BJ (cell line): Measurements from ENCODE around the gene SPTBN4. TPM values are rescaled to one million over a fixed set of nuclear protein-coding genes. Genes with fewer than 3 reads are reported as not detected.

Experiments
- CTCF ChIA-PET: fragments of 350-600 bp; formaldehyde crosslinking; extraction: SDS; loops from one replicate; lab custom pipeline; 2021; ENCODE audit warnings: antibody characterized with exemption, inconsistent platforms; lab: Yijun Ruan, JAX
- POLR2A ChIA-PET: fragments of 300-600 bp; sonication (Branson Sonifier 250); formaldehyde crosslinking; extraction: SDS; loops from one replicate; lab custom pipeline; 2021; ENCODE audit warnings: antibody characterized with exemption; lab: Charles Lee
- DNase-seq: peaks from one replicate; pipeline ENCODE4 v3.0.0-alpha.2; 2011; ENCODE audit warnings: low read depth
- H3K27me3 ChIP-seq: 2 replicates; pipeline ENCODE4 v1.6.0; 2011; ENCODE audit warnings: low read length; ENCODE audit not compliant: control insufficient read depth, insufficient read depth
- H3K36me3 ChIP-seq: 2 replicates; pipeline ENCODE4 v1.5.1; 2011; ENCODE audit warnings: low read length; ENCODE audit not compliant: control insufficient read depth, insufficient read depth
- H3K4me3 ChIP-seq: 2 replicates; pipeline ENCODE4 v1.5.1; 2011; ENCODE audit warnings: low read depth, mild to moderate bottlenecking, control low read depth, low read length
- polyA plus RNA-seq: library from polyadenylated mRNA; depleted of rRNA; stranded (reverse); fragments of >200 nt; gene quantifications from 2 replicates; pipeline ENCODE4 v1.2.3, GENCODE V29; 2011; rRNA removed
- small RNA-seq: library from RNA; depleted of rRNA; stranded (forward); fragments of <200 nt; gene quantifications from one replicate; pipeline ENCODE3, GENCODE V24; 2012; ENCODE audit warnings: low replicate concordance, low read depth; ENCODE audit not compliant: insufficient read length
- TF ChIP-seq, protein P1 (sequence below): IDR thresholded peaks from 2 replicates; pipeline ENCODE4 v1.5.1; 2011; ENCODE audit warnings: low read depth, mild to moderate bottlenecking, control low read depth, inconsistent platforms, low read length, moderate library complexity; ENCODE audit not compliant: insufficient read depth

Gene SPTBN4
- polyA plus RNA-seq, 1 experiment, result 0.93 TPM

DNA sequence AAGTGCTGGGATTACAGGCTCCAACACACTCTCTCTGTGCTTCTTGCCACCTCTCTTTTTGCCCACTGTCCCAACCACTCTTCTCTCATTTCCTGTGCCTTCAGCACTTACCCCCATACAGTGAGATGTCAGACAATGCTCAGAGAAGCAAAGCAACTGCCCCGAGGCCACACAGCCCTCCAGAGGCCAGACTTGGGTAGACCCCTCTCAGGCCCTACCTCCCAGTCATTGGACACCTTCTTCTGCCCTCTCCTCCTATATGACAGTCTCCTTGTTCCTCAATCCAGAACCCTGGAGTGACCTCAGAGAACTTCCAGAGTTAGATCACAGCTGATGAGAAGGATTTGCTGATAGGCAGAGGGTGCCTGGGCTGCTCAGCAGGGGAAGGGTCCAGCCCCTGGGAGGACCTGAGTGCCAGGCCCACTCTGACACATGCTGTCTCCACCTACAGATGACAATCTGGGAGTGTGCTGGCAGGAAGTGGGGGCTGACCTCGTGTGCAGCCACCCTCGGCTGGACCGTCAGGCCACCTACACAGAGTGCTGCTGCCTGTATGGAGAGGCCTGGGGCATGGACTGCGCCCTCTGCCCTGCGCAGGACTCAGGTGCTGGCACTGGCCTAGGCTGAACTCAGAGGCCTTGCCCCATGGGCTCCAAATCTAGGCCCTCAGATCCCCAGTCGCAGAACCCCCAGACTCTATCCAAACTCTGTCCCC is 158.8 kb downstream of the SPTBN4 start:
- TF ChIP-seq, protein P1, sequence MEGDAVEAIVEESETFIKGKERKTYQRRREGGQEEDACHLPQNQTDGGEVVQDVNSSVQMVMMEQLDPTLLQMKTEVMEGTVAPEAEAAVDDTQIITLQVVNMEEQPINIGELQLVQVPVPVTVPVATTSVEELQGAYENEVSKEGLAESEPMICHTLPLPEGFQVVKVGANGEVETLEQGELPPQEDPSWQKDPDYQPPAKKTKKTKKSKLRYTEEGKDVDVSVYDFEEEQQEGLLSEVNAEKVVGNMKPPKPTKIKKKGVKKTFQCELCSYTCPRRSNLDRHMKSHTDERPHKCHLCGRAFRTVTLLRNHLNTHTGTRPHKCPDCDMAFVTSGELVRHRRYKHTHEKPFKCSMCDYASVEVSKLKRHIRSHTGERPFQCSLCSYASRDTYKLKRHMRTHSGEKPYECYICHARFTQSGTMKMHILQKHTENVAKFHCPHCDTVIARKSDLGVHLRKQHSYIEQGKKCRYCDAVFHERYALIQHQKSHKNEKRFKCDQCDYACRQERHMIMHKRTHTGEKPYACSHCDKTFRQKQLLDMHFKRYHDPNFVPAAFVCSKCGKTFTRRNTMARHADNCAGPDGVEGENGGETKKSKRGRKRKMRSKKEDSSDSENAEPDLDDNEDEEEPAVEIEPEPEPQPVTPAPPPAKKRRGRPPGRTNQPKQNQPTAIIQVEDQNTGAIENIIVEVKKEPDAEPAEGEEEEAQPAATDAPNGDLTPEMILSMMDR, result no peak
- ChIA-PET CTCF (interaction anchor here (9.1 kb wide), 1 partner anchor 9 kb away, joined by 116 read pairs; no protein-coding TSS in a partner anchor), POLR2A (no interaction called here)
- H3K4me3 ChIP-seq, result no peak overlapping the region
- no peak for DNase-seq
- peaks cover 14% of the 10 kb centered on the region; the same call in 1 of the 2 replicates for H3K36me3 ChIP-seq
- no peaks in the 10 kb centered on the region for H3K27me3 ChIP-seq

Small RNA genes lying within 50 kb of the gene (small RNA-seq; reads per million reads assigned to genes)
- gene RF00017, result not detected

Other genes starting within 250 kb of the SPTBN4 start
- not detected in 2 replicates for gene TTC9B, start 248.6 kb upstream of the SPTBN4 start, polyA plus RNA-seq
- gene CCNP, start 240.3 kb upstream of the SPTBN4 start, polyA plus RNA-seq, result 0.06 and 0.17 TPM in 2 replicates
- 113 and 162 TPM in 2 replicates for gene AKT2, start 181.7 kb upstream of the SPTBN4 start, polyA plus RNA-seq
- gene C19orf47, start 118.6 kb upstream of the SPTBN4 start, polyA plus RNA-seq, result 14.7 and 25.2 TPM in 2 replicates
- 320 and 571 TPM in 2 replicates for gene PLD3, start 118.3 kb upstream of the SPTBN4 start, polyA plus RNA-seq
- 0.10 and 0.21 TPM in 2 replicates for gene HIPK4, start 76.8 kb upstream of the SPTBN4 start, polyA plus RNA-seq
- 1.9 and 2.4 TPM in 2 replicates for gene PRX, start 53.6 kb upstream of the SPTBN4 start, polyA plus RNA-seq
- 14.5 and 21.9 TPM in 2 replicates for gene SERTAD1, start 41.0 kb upstream of the SPTBN4 start, polyA plus RNA-seq
- gene SERTAD3, start 22.7 kb upstream of the SPTBN4 start, polyA plus RNA-seq, result 20.1 and 22.3 TPM in 2 replicates
- gene BLVRB, start 1.3 kb upstream of the SPTBN4 start, polyA plus RNA-seq, result 41.5 and 71.4 TPM in 2 replicates
- 35.5 and 59.0 TPM in 2 replicates for gene SHKBP1, start 109.9 kb downstream of the SPTBN4 start, polyA plus RNA-seq
- gene LTBP4, start 134.4 kb downstream of the SPTBN4 start, polyA plus RNA-seq, result 8.9 and 14.5 TPM in 2 replicates
- 15.9 and 28.6 TPM in 2 replicates for gene NUMBL, start 223.7 kb downstream of the SPTBN4 start, polyA plus RNA-seq
- 22.7 and 35.3 TPM in 2 replicates for gene COQ8B, start 249.9 kb downstream of the SPTBN4 start, polyA plus RNA-seq